Thyroid gland (tissue), 4 donors: Measurements from ENCODE around the gene PADI6.

Source experiments
- CTCF ChIP-seq, 6 experiments: fragments of 200-600 bp in 3 of 6; fragments of 450-650 bp in 3 of 6; sonication (generic) in 3 of 6; IDR thresholded peaks; one replicate each; pipeline ENCODE4 v1.5.1; 2016 to 2019; ENCODE audit warnings: antibody characterized with exemption in 6 of 6, mild to moderate bottlenecking in 2 of 6, inconsistent platforms in 1 of 6, moderate library complexity in 1 of 6
- POLR2A ChIP-seq, 2 donors: fragments of 450-650 bp; IDR thresholded peaks; one replicate each; pipeline ENCODE4 v1.6.1; 2017; ENCODE audit warnings: antibody characterized with exemption in 2 of 2, mild to moderate bottlenecking in 2 of 2, moderate library complexity in 1 of 2

GRCh38 chr1:17371896-17372295, at the start of gene PADI6:
- TF ChIP-seq CTCF (IDR thresholded peaks at IDR 0.05) (no peak), POLR2A (IDR thresholded peaks at IDR 0.05) (no peak)
